ENCODE results near the gene RNF138. TPM values are rescaled to one million over a fixed set of nuclear protein-coding genes. Genes with fewer than 3 reads are reported as not detected.

The RNF138 gene
- total and polyA plus RNA-seq, 2 experiments from 2014 or later, result 58.0 to 89.6 TPM

GRCh38 chr18:32095900-32096229 is 4.2 kb downstream of the RNF138 start (continued):
- TF ChIP-seq REST (IDR thresholded peaks at IDR 0.05; ENCODE audit: unreplicated experiment) (no peak), NANOG (IDR thresholded peaks at IDR 0.05; ENCODE audit: borderline replicate concordance) (no peak), EZH2phosphoT487 (IDR thresholded peaks at IDR 0.05; ENCODE audit: unreplicated experiment) (no peak), CREB1 (CRISPR knock-in tag; IDR thresholded peaks at IDR 0.05; ENCODE audit: low read depth) (no peak), CTCF (conservative IDR thresholded peaks at IDR 0.05; ENCODE audit: low read depth in 2 of 2) (no peak)

GRCh38 chr18:32096946-32097345 is 5.3 kb downstream of the RNF138 start:
- H3K27me3 Mint-ChIP-seq (ENCODE audit: insufficient read depth, low read depth, poor library complexity), result peaks cover 7% of the 10 kb centered on the region
- Histone ChIP-seq H3K9me2 (ENCODE audit: insufficient read depth) (no peaks in the 10 kb centered on the region), H3K79me2 (replicated peaks; ENCODE audit: insufficient read depth) (peaks cover 90% of the 10 kb centered on the region), H3K36me3 (ENCODE audit: insufficient read depth) (peaks cover 4% of the 10 kb centered on the region; the same call in 1 of the 2 replicates), H3K27ac (ENCODE audit: low read depth) (no peak overlapping the region), H2AFZ (no peak overlapping the region), H3K4me1 (ENCODE audit: insufficient read depth) (peaks cover 41% of the 10 kb centered on the region), H4K20me1 (replicated peaks; ENCODE audit: insufficient read depth) (peaks cover 35% of the 10 kb centered on the region), H3K27me3 (ENCODE audit: insufficient read depth) (no peaks in the 10 kb centered on the region), H3F3A (replicated peaks; ENCODE audit: low read depth) (peaks cover 7% of the 10 kb centered on the region), H3K4me2 (no peak overlapping the region), H3K4me3 (no peak overlapping the region)
- H3K36me3 Mint-ChIP-seq (ENCODE audit: low read depth), result peaks cover 37% of the 10 kb centered on the region
- H3K4me3 Mint-ChIP-seq, result no peak overlapping the region
- DNase-seq (ENCODE audit: low spot score), result no peak
- H3K4me1 Mint-ChIP-seq, result peaks cover 33% of the 10 kb centered on the region
- no peak overlapping the region for H3K27ac Mint-ChIP-seq
- ATAC-seq, result no peak
- H3K9me3 Mint-ChIP-seq, result no peaks in the 10 kb centered on the region; the same call in 2 of the 3 replicates
- TF ChIP-seq STAT1 (IDR thresholded peaks at IDR 0.05; ENCODE audit: unreplicated experiment) (no peak), POLR2AphosphoS5 (IDR thresholded peaks at IDR 0.05; ENCODE audit: low read depth) (no peak), ZNF462 (CRISPR knock-in tag; IDR thresholded peaks at IDR 0.05) (no peak), REST (IDR thresholded peaks at IDR 0.05; ENCODE audit: unreplicated experiment) (no peak), EZH2 (IDR thresholded peaks at IDR 0.05; ENCODE audit: low read depth, unreplicated experiment) (no peak), ZNF114 (CRISPR knock-in tag; IDR thresholded peaks at IDR 0.05) (no peak)

Measured in GM23338 (cell line).